ENCODE results near the gene CNOT6. TPM values are rescaled to one million over a fixed set of nuclear protein-coding genes. Genes with fewer than 3 reads are reported as not detected.

Gene CNOT6
- total RNA-seq, 3 donors from 2014 or later (not counting 1 experiment from before 2014, with no cell fraction given) = 20.9 to 32.4 (median 26.1) TPM

DNA sequence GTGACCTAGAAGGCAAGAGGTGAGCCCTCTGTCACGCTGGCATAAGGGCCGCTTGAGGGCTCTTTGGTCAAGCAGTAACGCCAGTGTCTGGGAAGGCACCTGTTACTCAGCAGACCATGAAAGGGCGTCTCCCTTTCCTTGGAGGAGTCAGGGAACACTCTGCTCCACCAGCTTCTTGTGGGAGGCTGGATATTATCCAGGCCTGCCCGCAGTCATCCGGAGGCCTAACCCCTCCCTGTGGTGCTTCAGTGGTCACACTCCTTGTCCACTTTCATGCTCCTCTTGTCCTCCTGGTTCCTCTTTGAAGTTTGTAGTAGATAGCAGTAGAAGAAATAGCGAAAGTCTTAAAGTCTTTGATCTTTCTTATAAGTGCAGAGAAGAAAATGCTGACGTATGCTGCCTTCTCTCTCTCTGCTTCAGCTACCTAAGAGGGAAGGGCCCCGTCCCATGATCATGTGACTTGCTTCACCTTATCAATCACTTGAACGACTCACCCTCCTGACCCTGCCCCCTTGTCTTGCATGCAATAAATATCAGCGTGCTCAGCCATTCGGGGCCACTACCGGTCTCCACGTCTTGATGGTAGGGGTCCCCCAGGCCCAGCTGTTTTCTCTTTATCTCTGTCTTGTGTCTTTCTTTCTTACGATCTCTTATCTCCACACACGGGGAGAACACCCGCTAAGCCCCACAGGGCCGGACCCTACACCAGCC, 113.8 kb downstream of the CNOT6 start:
- 65% methylated on average over 15 of the region's 18 CpGs for WGBS (ENCODE audit: insufficient coverage)
- H3K27ac Mint-ChIP-seq = no peak overlapping the region
- no peak overlapping the region for H3K4me3 Mint-ChIP-seq
- no peaks in the 10 kb centered on the region for H3K36me3 Mint-ChIP-seq
- Histone ChIP-seq H3K27me3 (ENCODE audit: control insufficient read depth, insufficient read depth, low read length) (no peaks in the 10 kb centered on the region), H3K4me3 (ENCODE audit: low read length) (no peak overlapping the region), H3K9me3 (ENCODE audit: control insufficient read depth, insufficient read depth, low read length) (no peaks in the 10 kb centered on the region), H3K4me1 (ENCODE audit: control insufficient read depth, insufficient read depth, low read length) (peaks cover 7% of the 10 kb centered on the region), H3K27ac (ENCODE audit: low read length) (no peak overlapping the region), H3K36me3 (ENCODE audit: control insufficient read depth, insufficient read depth, low read length) (no peaks in the 10 kb centered on the region)
- ATAC-seq (no peak), DNase-seq (no peak)
- H3K9me3 Mint-ChIP-seq = no peaks in the 10 kb centered on the region
- H3K4me1 Mint-ChIP-seq = peaks cover 6 to 7% of the 10 kb centered on the region in 2 donors
- TF ChIP-seq, protein P1, sequence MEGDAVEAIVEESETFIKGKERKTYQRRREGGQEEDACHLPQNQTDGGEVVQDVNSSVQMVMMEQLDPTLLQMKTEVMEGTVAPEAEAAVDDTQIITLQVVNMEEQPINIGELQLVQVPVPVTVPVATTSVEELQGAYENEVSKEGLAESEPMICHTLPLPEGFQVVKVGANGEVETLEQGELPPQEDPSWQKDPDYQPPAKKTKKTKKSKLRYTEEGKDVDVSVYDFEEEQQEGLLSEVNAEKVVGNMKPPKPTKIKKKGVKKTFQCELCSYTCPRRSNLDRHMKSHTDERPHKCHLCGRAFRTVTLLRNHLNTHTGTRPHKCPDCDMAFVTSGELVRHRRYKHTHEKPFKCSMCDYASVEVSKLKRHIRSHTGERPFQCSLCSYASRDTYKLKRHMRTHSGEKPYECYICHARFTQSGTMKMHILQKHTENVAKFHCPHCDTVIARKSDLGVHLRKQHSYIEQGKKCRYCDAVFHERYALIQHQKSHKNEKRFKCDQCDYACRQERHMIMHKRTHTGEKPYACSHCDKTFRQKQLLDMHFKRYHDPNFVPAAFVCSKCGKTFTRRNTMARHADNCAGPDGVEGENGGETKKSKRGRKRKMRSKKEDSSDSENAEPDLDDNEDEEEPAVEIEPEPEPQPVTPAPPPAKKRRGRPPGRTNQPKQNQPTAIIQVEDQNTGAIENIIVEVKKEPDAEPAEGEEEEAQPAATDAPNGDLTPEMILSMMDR (IDR thresholded peaks at IDR 0.05) = no peak
- H3K27me3 Mint-ChIP-seq (ENCODE audit: low read depth in 2 of 2) = peaks cover 0 to 5% of the 10 kb centered on the region in 2 donors
- intact Hi-C loops (cut with micrococcal nuclease) = no loop called here

DNA sequence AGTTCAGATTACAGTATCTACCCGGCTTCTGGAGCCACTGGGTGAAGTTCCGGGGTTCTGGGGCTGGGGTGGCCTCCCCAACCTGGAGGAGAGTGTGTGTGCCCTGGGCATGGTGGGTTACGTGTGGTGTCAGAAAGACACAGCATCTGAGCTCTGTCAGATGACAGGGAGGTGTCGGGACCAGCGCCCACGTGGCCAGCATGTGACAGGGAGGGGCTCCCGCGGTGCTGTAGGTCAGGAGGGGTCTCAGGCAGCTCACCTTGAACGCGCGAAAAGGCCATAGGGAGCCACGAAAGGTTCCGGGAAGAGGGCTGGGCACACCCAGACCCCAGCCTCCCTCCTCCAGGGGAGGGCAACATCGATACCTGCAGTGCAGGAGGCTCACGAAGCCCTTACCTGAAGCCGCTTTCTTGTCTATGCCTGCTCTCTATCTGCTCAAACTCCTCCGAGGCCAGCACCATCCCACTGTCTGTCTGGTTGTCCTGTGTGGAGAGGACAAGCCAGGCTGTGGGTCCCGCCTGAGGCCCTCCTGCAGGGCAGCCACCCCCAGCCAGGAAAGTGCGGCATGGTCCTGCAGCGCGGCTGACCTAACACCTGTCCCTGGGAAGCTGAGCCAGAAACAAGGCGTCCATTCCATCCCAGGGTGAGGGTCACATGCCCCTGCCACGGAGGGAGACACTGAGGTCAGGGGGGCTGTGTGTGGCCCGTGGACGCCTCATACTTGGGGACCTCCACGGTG, 114.6 kb downstream of the CNOT6 start:
- Histone ChIP-seq H3K36me3 (ENCODE audit: control insufficient read depth, insufficient read depth, low read length) (no peaks in the 10 kb centered on the region), H3K4me3 (ENCODE audit: low read length) (no peak overlapping the region), H3K4me1 (ENCODE audit: control insufficient read depth, insufficient read depth, low read length) (peaks cover 7% of the 10 kb centered on the region), H3K27me3 (ENCODE audit: control insufficient read depth, insufficient read depth, low read length) (no peaks in the 10 kb centered on the region), H3K27ac (ENCODE audit: low read length) (no peak overlapping the region), H3K9me3 (ENCODE audit: control insufficient read depth, insufficient read depth, low read length) (no peaks in the 10 kb centered on the region)
- ATAC-seq (no peak), DNase-seq (no peak)
- Mint-ChIP-seq H3K27ac (no peak overlapping the region), H3K27me3 (ENCODE audit: low read depth in 2 of 2) (peaks cover 0 to 5% of the 10 kb centered on the region in 2 donors), H3K4me3 (no peak overlapping the region), H3K36me3 (no peaks in the 10 kb centered on the region), H3K9me3 (no peaks in the 10 kb centered on the region), H3K4me1 (peaks cover 6 to 7% of the 10 kb centered on the region in 2 donors)
- WGBS (ENCODE audit: insufficient coverage) = 92% methylated on average over 26 of the region's 26 CpGs
- intact Hi-C loops (cut with micrococcal nuclease) = no loop called here
- TF ChIP-seq, protein P1 (IDR thresholded peaks at IDR 0.05) = no peak

DNA sequence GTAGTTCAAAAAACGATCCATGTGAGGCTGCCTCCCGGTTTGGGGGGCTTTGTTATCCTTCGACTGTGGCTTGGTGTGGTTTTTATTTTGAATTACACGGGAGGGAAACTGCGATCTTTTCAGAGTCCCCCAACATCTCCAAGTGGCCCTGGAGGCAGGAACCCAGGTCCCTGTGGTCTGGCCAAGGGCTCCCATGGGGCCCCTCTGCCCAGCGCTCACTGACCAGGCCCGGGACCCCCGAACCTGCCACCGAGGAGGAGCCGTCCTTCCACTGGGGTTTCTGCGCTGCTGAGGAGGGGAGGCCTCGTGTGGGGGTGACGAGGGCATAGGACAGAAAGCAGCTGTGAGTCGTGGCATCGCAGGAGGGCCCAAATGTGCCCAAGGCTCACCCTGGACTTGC, 115.2 kb downstream of the CNOT6 start:
- Histone ChIP-seq H3K27me3 (ENCODE audit: control insufficient read depth, insufficient read depth, low read length) (no peaks in the 10 kb centered on the region), H3K27ac (ENCODE audit: low read length) (no peak overlapping the region), H3K36me3 (ENCODE audit: control insufficient read depth, insufficient read depth, low read length) (no peaks in the 10 kb centered on the region), H3K4me1 (ENCODE audit: control insufficient read depth, insufficient read depth, low read length) (peaks cover 7% of the 10 kb centered on the region), H3K9me3 (ENCODE audit: control insufficient read depth, insufficient read depth, low read length) (no peaks in the 10 kb centered on the region), H3K4me3 (ENCODE audit: low read length) (no peak overlapping the region)
- Mint-ChIP-seq H3K9me3 (no peaks in the 10 kb centered on the region), H3K4me3 (no peak overlapping the region), H3K36me3 (no peaks in the 10 kb centered on the region), H3K4me1 (peaks cover 6 to 7% of the 10 kb centered on the region in 2 donors), H3K27ac (no peak overlapping the region), H3K27me3 (ENCODE audit: low read depth in 2 of 2) (peaks cover 0 to 4% of the 10 kb centered on the region in 2 donors)
- intact Hi-C loops (cut with micrococcal nuclease) = no loop called here
- no peak for DNase-seq
- TF ChIP-seq, protein P1 (IDR thresholded peaks at IDR 0.05) = no peak
- no peak for ATAC-seq
- WGBS (ENCODE audit: insufficient coverage) = 90% methylated on average over 15 of the region's 15 CpGs
